ENCODE results near the gene PAX7.

PAX7 gene

GRCh38 chr1:18614069-18614735 is 16.4 kb upstream of the PAX7 start:
- Histone ChIP-seq H3K4me3 (IDR thresholded peaks at IDR 0.05; ENCODE audit: insufficient read depth, low read depth, low read length) (no peak overlapping the region), H2AFZ (ENCODE audit: low read depth) (no peak overlapping the region), H3K9ac (no peak overlapping the region), H3K4me1 (ENCODE audit: low read depth, poor library complexity, severe bottlenecking) (no peaks in the 10 kb centered on the region), H3K27me3 (ENCODE audit: insufficient read depth, low read depth) (peaks cover 11% of the 10 kb centered on the region; the same call in 1 of the 2 replicates), H4K20me1 (ENCODE audit: insufficient read depth) (no peaks in the 10 kb centered on the region), H3K79me2 (ENCODE audit: insufficient read depth, low read depth) (no peaks in the 10 kb centered on the region), H3K27ac (no peak overlapping the region), H3K36me3 (ENCODE audit: insufficient read depth) (no peaks in the 10 kb centered on the region), H3K4me2 (no peak overlapping the region)
- TF ChIP-seq, protein P1, sequence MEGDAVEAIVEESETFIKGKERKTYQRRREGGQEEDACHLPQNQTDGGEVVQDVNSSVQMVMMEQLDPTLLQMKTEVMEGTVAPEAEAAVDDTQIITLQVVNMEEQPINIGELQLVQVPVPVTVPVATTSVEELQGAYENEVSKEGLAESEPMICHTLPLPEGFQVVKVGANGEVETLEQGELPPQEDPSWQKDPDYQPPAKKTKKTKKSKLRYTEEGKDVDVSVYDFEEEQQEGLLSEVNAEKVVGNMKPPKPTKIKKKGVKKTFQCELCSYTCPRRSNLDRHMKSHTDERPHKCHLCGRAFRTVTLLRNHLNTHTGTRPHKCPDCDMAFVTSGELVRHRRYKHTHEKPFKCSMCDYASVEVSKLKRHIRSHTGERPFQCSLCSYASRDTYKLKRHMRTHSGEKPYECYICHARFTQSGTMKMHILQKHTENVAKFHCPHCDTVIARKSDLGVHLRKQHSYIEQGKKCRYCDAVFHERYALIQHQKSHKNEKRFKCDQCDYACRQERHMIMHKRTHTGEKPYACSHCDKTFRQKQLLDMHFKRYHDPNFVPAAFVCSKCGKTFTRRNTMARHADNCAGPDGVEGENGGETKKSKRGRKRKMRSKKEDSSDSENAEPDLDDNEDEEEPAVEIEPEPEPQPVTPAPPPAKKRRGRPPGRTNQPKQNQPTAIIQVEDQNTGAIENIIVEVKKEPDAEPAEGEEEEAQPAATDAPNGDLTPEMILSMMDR (conservative IDR thresholded peaks at IDR 0.05; ENCODE audit: low read depth, low read length), result no peak

- Histone ChIP-seq H2AFZ (ENCODE audit: low read depth) (no peak overlapping the region), H3K27me3 (ENCODE audit: insufficient read depth, low read depth) (peaks cover 14% of the 10 kb centered on the region; the same call in 1 of the 2 replicates), H3K4me2 (no peak overlapping the region), H3K9ac (no peak overlapping the region), H3K4me3 (IDR thresholded peaks at IDR 0.05; ENCODE audit: insufficient read depth, low read depth, low read length) (no peak overlapping the region), H3K4me1 (ENCODE audit: low read depth, poor library complexity, severe bottlenecking) (no peaks in the 10 kb centered on the region), H3K79me2 (ENCODE audit: insufficient read depth, low read depth) (no peaks in the 10 kb centered on the region), H4K20me1 (ENCODE audit: insufficient read depth) (no peaks in the 10 kb centered on the region), H3K36me3 (ENCODE audit: insufficient read depth) (no peaks in the 10 kb centered on the region), H3K27ac (no peak overlapping the region)
- TF ChIP-seq, protein P1 (conservative IDR thresholded peaks at IDR 0.05; ENCODE audit: low read depth, low read length), result no peak
Measured at GRCh38 chr1:18618546-18619466, 11.8 kb upstream of the PAX7 start.

DNA sequence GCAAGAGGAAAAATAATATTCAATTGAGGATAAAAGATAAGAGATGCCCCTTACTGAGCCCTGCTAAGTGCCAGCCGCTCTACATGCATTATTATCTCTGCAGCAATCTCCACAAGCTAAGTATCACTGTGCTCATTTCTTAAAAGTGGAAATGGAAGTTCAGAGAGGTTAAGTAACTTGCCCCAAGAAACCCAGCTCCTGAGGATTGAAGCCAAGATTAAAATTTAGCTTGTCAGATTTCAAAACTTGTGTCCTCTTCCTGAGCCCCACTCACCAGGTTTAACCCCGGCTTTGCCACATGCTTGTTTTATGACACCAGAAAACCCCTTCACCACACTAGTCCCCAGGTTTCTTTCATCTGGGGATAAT is 11.2 kb upstream of the PAX7 start:
- Histone ChIP-seq H3K4me3 (IDR thresholded peaks at IDR 0.05; ENCODE audit: insufficient read depth, low read depth, low read length) (no peak overlapping the region), H3K27ac (no peak overlapping the region), H3K27me3 (ENCODE audit: insufficient read depth, low read depth) (peaks cover 14% of the 10 kb centered on the region; the same call in 1 of the 2 replicates), H3K4me2 (no peak overlapping the region), H2AFZ (ENCODE audit: low read depth) (no peak overlapping the region), H3K9ac (no peak overlapping the region), H3K4me1 (ENCODE audit: low read depth, poor library complexity, severe bottlenecking) (no peaks in the 10 kb centered on the region), H4K20me1 (ENCODE audit: insufficient read depth) (no peaks in the 10 kb centered on the region), H3K79me2 (ENCODE audit: insufficient read depth, low read depth) (no peaks in the 10 kb centered on the region), H3K36me3 (ENCODE audit: insufficient read depth) (no peaks in the 10 kb centered on the region)
- TF ChIP-seq, protein P1 (conservative IDR thresholded peaks at IDR 0.05; ENCODE audit: low read depth, low read length), result no peak

GRCh38 chr1:18628511-18628910 is 2.1 kb upstream of the PAX7 start:
- Histone ChIP-seq H3K79me2 (ENCODE audit: insufficient read depth, low read depth) (no peaks in the 10 kb centered on the region), H3K4me1 (ENCODE audit: low read depth, poor library complexity, severe bottlenecking) (no peaks in the 10 kb centered on the region), H4K20me1 (ENCODE audit: insufficient read depth) (no peaks in the 10 kb centered on the region), H3K36me3 (ENCODE audit: insufficient read depth) (no peaks in the 10 kb centered on the region), H3K4me2 (no peak overlapping the region), H3K27ac (no peak overlapping the region), H3K27me3 (ENCODE audit: insufficient read depth, low read depth) (peaks cover 24% of the 10 kb centered on the region), H3K4me3 (IDR thresholded peaks at IDR 0.05; ENCODE audit: insufficient read depth, low read depth, low read length) (no peak overlapping the region), H2AFZ (ENCODE audit: low read depth) (no peak overlapping the region), H3K9ac (no peak overlapping the region)
- TF ChIP-seq, protein P1 (conservative IDR thresholded peaks at IDR 0.05; ENCODE audit: low read depth, low read length), result no peak

Measured in KMS-11 (cell line).